ENCODE measurements around the gene PLEK. TPM values are rescaled to one million over a fixed set of nuclear protein-coding genes. Genes with fewer than 3 reads are reported as not detected.
A peak's percentile ranks its signal among the peaks of the same experiment; 100 is the strongest.
"Not testable (repeated sequence)": the region's sequence is repeated elsewhere in the genome, so short reads cannot be mapped to it uniquely, and the experiment has no call there.

Gene PLEK
- total RNA-seq, 1 experiment from 2014 or later, result 232 TPM

DNA sequence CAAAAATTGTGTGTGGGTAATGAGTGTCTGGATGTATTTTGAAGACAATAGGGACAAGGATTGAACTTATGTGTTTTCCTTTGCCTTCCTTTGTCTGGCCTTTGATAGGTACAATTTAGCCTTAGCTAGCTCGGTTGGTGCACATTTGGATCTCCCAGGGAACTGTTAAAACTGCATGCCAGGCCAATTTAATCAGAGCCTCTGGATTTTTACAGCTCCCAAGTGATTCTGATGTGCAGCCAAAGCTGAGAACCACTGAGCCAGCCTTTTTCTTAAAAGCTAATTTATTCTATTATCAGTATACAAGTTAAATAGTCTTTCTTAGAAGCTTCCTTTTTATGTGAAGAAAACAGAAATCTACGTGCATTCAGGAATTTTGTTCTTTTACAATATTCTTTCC lies 25.0 kb downstream of the PLEK start:
- Histone ChIP-seq H3K36me3 (ENCODE audit: insufficient read depth, low read length) (peaks cover 88% of the 10 kb centered on the region), H3K4me2 (ENCODE audit: low read depth, low read length, poor library complexity, severe bottlenecking) (no peak overlapping the region), H4K20me1 (ENCODE audit: insufficient read depth, low read depth, low read length) (no peaks in the 10 kb centered on the region), H3K9ac (ENCODE audit: low read length) (no peak overlapping the region), H2AFZ (ENCODE audit: low read length) (no peak overlapping the region), H3K9me3 (ENCODE audit: low read length) (no peaks in the 10 kb centered on the region), H3K27me3 (ENCODE audit: low read length) (no peaks in the 10 kb centered on the region), H3K4me1 (ENCODE audit: low read length) (peaks cover 70% of the 10 kb centered on the region), H3K79me2 (ENCODE audit: low read length) (peaks cover 18% of the 10 kb centered on the region), H3K27ac (ENCODE audit: low read length) (peak overlapping the region; percentile 96), H3K9me2 (replicated peaks; ENCODE audit: insufficient read depth, low read length) (no peaks in the 10 kb centered on the region), H3K4me3 (ENCODE audit: low read length) (no peak overlapping the region)
- no peak for DNase-seq

DNA sequence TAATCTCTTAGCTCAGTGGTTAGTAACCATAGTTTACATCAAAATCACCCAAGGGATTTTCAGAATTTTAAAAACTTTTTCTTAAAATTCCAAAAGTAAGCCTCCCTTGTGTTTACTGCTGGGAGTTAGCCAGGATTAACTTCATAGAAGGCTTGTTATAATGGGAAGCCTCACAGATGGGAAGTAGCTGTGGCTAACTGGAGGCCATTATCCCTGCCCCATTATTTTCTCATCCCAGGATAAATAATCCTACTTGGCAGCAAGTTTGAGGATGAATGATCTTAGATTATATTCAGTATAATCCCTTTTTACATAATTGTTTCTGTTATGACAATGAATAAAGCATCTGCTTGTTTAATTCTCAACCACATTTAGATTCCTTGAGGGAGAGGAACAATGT lies 25.5 kb downstream of the PLEK start:
- Histone ChIP-seq H3K9me2 (replicated peaks; ENCODE audit: insufficient read depth, low read length) (no peaks in the 10 kb centered on the region), H3K9ac (ENCODE audit: low read length) (no peak overlapping the region), H4K20me1 (ENCODE audit: insufficient read depth, low read depth, low read length) (no peaks in the 10 kb centered on the region), H3K4me1 (ENCODE audit: low read length) (peaks cover 66% of the 10 kb centered on the region), H3K27ac (ENCODE audit: low read length) (peak overlapping the region; percentile 96), H3K36me3 (ENCODE audit: insufficient read depth, low read length) (peaks cover 93% of the 10 kb centered on the region), H3K27me3 (ENCODE audit: low read length) (no peaks in the 10 kb centered on the region), H3K79me2 (ENCODE audit: low read length) (peaks cover 18% of the 10 kb centered on the region), H3K4me3 (ENCODE audit: low read length) (no peak overlapping the region), H2AFZ (ENCODE audit: low read length) (no peak overlapping the region), H3K9me3 (ENCODE audit: low read length) (no peaks in the 10 kb centered on the region), H3K4me2 (ENCODE audit: low read depth, low read length, poor library complexity, severe bottlenecking) (no peak overlapping the region)
- DNase-seq, result no peak

DNA sequence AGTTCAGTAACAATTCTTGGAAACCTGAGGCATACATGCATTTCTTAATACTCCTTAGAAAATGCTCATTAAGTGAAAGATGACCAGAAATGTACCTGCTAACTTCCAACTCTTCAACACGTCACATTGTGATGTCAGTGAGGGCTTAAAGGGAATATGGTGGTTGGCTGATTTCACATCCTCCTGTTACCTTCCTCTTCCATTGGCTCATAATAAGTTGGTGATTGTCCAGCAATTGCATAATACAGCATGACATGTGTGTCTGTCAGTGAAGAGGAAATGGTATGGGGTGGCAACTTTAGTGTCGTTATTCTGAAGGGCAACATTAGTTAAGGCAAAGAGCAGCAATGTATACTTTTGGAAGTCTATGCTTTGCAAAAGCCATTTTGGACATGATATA lies 26.0 kb downstream of the PLEK start:
- H3K4me3 ChIP-seq (ENCODE audit: low read length), result no peak overlapping the region
- H4K20me1 ChIP-seq (ENCODE audit: insufficient read depth, low read depth, low read length), result no peaks in the 10 kb centered on the region
- H3K27ac ChIP-seq (ENCODE audit: low read length), result peak overlapping the region; percentile 96
- no peak overlapping the region for H2AFZ ChIP-seq (ENCODE audit: low read length)
- peak; percentile 67 for DNase-seq
- H3K4me1 ChIP-seq (ENCODE audit: low read length), result peaks cover 61% of the 10 kb centered on the region
- H3K27me3 ChIP-seq (ENCODE audit: low read length), result no peaks in the 10 kb centered on the region
- peak overlapping the region; percentile 0 for H3K4me2 ChIP-seq (ENCODE audit: low read depth, low read length, poor library complexity, severe bottlenecking)
- no peaks in the 10 kb centered on the region for H3K9me3 ChIP-seq (ENCODE audit: low read length)
- no peak overlapping the region for H3K9ac ChIP-seq (ENCODE audit: low read length)
- peaks cover 17% of the 10 kb centered on the region for H3K79me2 ChIP-seq (ENCODE audit: low read length)
- H3K36me3 ChIP-seq (ENCODE audit: insufficient read depth, low read length), result peaks cover 97% of the 10 kb centered on the region
- H3K9me2 ChIP-seq (replicated peaks; ENCODE audit: insufficient read depth, low read length), result no peaks in the 10 kb centered on the region

- no peak overlapping the region for H3K4me2 ChIP-seq (ENCODE audit: low read depth, low read length, poor library complexity, severe bottlenecking)
- no peaks in the 10 kb centered on the region for H3K27me3 ChIP-seq (ENCODE audit: low read length)
- no peak for DNase-seq
- peaks cover 53% of the 10 kb centered on the region for H3K4me1 ChIP-seq (ENCODE audit: low read length)
- H3K36me3 ChIP-seq (ENCODE audit: insufficient read depth, low read length), result peaks cover 98% of the 10 kb centered on the region
- no peaks in the 10 kb centered on the region for H3K9me3 ChIP-seq (ENCODE audit: low read length)
- H4K20me1 ChIP-seq (ENCODE audit: insufficient read depth, low read depth, low read length), result no peaks in the 10 kb centered on the region
- H2AFZ ChIP-seq (ENCODE audit: low read length), result no peak overlapping the region
- H3K4me3 ChIP-seq (ENCODE audit: low read length), result no peak overlapping the region
- H3K79me2 ChIP-seq (ENCODE audit: low read length), result peaks cover 12% of the 10 kb centered on the region
- H3K9ac ChIP-seq (ENCODE audit: low read length), result no peak overlapping the region
- H3K9me2 ChIP-seq (replicated peaks; ENCODE audit: insufficient read depth, low read length), result no peaks in the 10 kb centered on the region
- H3K27ac ChIP-seq (ENCODE audit: low read length), result peak overlapping the region; percentile 96
Observed at GRCh38 chr2:68391869-68392268, 26.8 kb downstream of the PLEK start.

DNA sequence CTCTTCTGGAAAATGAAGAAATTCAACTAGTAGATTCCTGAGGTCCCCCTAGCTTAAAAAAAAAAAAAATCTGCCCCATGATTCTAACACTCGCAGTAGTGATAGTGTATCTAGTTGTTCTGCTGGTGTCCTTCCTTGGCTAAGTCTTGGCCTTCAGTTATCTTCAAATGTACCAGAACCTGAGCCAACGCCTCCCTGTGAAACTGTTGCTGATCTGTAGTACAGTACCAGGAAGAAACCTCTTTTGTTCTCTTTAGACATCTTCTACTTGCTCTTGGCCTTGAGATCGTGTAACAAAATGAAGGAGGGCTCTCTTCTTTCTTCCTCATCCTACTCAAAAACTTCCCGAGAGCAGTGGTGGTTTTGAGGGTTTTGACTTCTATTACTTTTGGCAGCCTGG lies 31.0 kb downstream of the PLEK start:
- no peak overlapping the region for H3K4me3 ChIP-seq (ENCODE audit: low read length)
- H3K27ac ChIP-seq (ENCODE audit: low read length), result no peak overlapping the region
- H3K4me1 ChIP-seq (ENCODE audit: low read length), result peaks cover 17% of the 10 kb centered on the region
- H3K79me2 ChIP-seq (ENCODE audit: low read length), result no peaks in the 10 kb centered on the region
- H3K4me2 ChIP-seq (ENCODE audit: low read depth, low read length, poor library complexity, severe bottlenecking), result no peak overlapping the region
- H4K20me1 ChIP-seq (ENCODE audit: insufficient read depth, low read depth, low read length), result no peaks in the 10 kb centered on the region
- H3K36me3 ChIP-seq (ENCODE audit: insufficient read depth, low read length), result peaks cover 76% of the 10 kb centered on the region
- DNase-seq, result no peak
- H3K27me3 ChIP-seq (ENCODE audit: low read length), result no peaks in the 10 kb centered on the region
- H3K9me2 ChIP-seq (replicated peaks; ENCODE audit: insufficient read depth, low read length), result no peaks in the 10 kb centered on the region
- H3K9ac ChIP-seq (ENCODE audit: low read length), result no peak overlapping the region
- peaks cover 4% of the 10 kb centered on the region; the same call in 1 of the 2 replicates for H3K9me3 ChIP-seq (ENCODE audit: low read length)
- H2AFZ ChIP-seq (ENCODE audit: low read length), result no peak overlapping the region

DNA sequence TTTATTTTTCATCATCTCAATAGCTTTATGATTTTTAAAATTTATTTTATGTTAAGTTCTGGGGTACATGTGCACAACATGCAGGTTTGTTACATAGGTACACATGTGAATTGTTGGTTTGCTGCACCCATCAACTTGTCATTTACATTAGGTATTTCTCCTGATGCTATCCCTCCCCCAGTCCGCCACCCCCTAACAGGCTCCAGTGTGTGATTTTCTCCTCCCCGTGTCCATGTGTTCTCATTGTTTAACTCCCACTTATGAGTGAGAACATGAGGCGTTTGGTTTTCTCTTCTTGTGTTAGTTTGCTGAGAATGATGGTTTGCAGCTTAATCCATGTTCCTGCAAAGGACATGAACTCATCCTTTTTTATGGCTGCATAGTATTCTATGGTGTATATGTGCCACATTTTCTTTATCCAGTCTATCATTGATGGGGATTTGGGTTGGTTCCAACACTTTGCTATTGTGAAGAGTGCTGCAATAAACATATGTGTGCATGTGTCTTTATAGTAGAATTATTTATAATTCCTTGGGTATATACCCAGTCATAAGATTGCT lies 32.7 kb downstream of the PLEK start:
- not testable (repeated sequence) for H3K27ac ChIP-seq (ENCODE audit: low read length); H4K20me1 ChIP-seq (ENCODE audit: insufficient read depth, low read depth, low read length); H3K9ac ChIP-seq (ENCODE audit: low read length); H3K9me3 ChIP-seq (ENCODE audit: low read length); H2AFZ ChIP-seq (ENCODE audit: low read length); DNase-seq; H3K79me2 ChIP-seq (ENCODE audit: low read length); H3K27me3 ChIP-seq (ENCODE audit: low read length); H3K4me3 ChIP-seq (ENCODE audit: low read length); H3K4me2 ChIP-seq (ENCODE audit: low read depth, low read length, poor library complexity, severe bottlenecking); H3K9me2 ChIP-seq (replicated peaks; ENCODE audit: insufficient read depth, low read length)
- Histone ChIP-seq H3K4me1 (ENCODE audit: low read length) (peaks cover 15% of the 10 kb centered on the region), H3K36me3 (ENCODE audit: insufficient read depth, low read length) (peaks cover 59% of the 10 kb centered on the region)

GRCh38 chr2:68403199-68403644 lies 38.1 kb downstream of the PLEK start:
- Histone ChIP-seq H3K27me3 (ENCODE audit: low read length) (no peaks in the 10 kb centered on the region), H3K27ac (ENCODE audit: low read length) (peak overlapping the region; percentile 61), H3K4me2 (ENCODE audit: low read depth, low read length, poor library complexity, severe bottlenecking) (peak overlapping the region; percentile 15), H3K9ac (ENCODE audit: low read length) (peak overlapping the region; percentile 29), H3K9me2 (replicated peaks; ENCODE audit: insufficient read depth, low read length) (no peaks in the 10 kb centered on the region), H3K9me3 (ENCODE audit: low read length) (no peaks in the 10 kb centered on the region), H3K36me3 (ENCODE audit: insufficient read depth, low read length) (peaks cover 6% of the 10 kb centered on the region), H2AFZ (ENCODE audit: low read length) (no peak overlapping the region), H3K4me3 (ENCODE audit: low read length) (no peak overlapping the region), H3K4me1 (ENCODE audit: low read length) (peaks cover 37% of the 10 kb centered on the region), H3K79me2 (ENCODE audit: low read length) (no peaks in the 10 kb centered on the region), H4K20me1 (ENCODE audit: insufficient read depth, low read depth, low read length) (no peaks in the 10 kb centered on the region)
- no peak for DNase-seq

DNA sequence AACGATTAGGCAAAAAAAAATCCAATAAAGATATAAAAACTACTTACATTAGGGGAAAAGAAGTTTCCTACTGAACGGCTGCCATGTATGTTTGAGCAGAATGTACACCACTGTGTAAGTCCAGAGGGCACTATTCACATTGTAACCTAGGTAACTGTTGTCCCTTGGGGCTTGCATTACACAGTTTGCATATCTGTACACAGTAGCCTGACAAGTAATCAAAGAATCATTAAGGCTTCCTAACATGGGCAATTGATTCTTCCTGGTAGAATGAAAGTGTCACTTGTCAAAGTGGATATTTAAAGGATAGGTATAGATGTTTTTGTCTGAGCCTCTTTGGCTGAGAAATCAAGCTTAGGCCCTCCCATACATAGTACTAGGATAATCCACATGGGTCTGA lies 39.1 kb downstream of the PLEK start:
- Histone ChIP-seq H3K4me3 (ENCODE audit: low read length) (no peak overlapping the region), H3K4me2 (ENCODE audit: low read depth, low read length, poor library complexity, severe bottlenecking) (peak overlapping the region; percentile 15), H3K27ac (ENCODE audit: low read length) (peak overlapping the region; percentile 61)

More for the DNA sequence above, 39.1 kb downstream of the PLEK start:
- Histone ChIP-seq H3K9ac (ENCODE audit: low read length) (no peak overlapping the region), H3K79me2 (ENCODE audit: low read length) (no peaks in the 10 kb centered on the region), H3K36me3 (ENCODE audit: insufficient read depth, low read length) (peaks cover 4% of the 10 kb centered on the region), H3K4me1 (ENCODE audit: low read length) (peaks cover 43% of the 10 kb centered on the region), H2AFZ (ENCODE audit: low read length) (no peak overlapping the region), H3K27me3 (ENCODE audit: low read length) (no peaks in the 10 kb centered on the region), H3K9me3 (ENCODE audit: low read length) (no peaks in the 10 kb centered on the region), H3K9me2 (replicated peaks; ENCODE audit: insufficient read depth, low read length) (no peaks in the 10 kb centered on the region), H4K20me1 (ENCODE audit: insufficient read depth, low read depth, low read length) (no peaks in the 10 kb centered on the region)
- DNase-seq, result peak; percentile 87
